HEK293 (cell line): Measurements from ENCODE around the gene B4GALT3.

Experiments
- CTCF ChIA-PET: fragments of 350-600 bp; formaldehyde crosslinking; extraction: SDS; loops from one replicate; lab custom pipeline; 2021; ENCODE audit warnings: antibody characterized with exemption; lab: Yijun Ruan, JAX
- POLR2A ChIA-PET: fragments of 300-600 bp; formaldehyde crosslinking; extraction: SDS; loops from one replicate; lab custom pipeline; 2020; ENCODE audit warnings: antibody characterized with exemption, inconsistent platforms; lab: Yijun Ruan, JAX
- H3K27ac ChIP-seq: fragments of 200-500 bp; sonication (Bioruptor generic); 2 replicates; pipeline ENCODE4 v1.5.1; 2014; ENCODE audit warnings: low read depth, low read length, control low read depth, inconsistent platforms; ENCODE audit errors: extremely low read depth
- H3K36me3 ChIP-seq, 2 experiments: fragments of 200-500 bp in 1 of 2; sonication (Bioruptor generic) in 1 of 2; 1 replicate in 1 of 2; 2 replicates in 1 of 2; pipeline ENCODE4 v1.5.1; 2014 to 2017; ENCODE audit warnings: inconsistent platforms in 2 of 2, low read length in 2 of 2; ENCODE audit not compliant: control insufficient read depth in 2 of 2, insufficient read depth in 1 of 2
- H3K4me1 ChIP-seq: fragments of 200-500 bp; sonication (Bioruptor generic); 2 replicates; pipeline ENCODE4 v1.5.1; 2014; ENCODE audit warnings: mild to moderate bottlenecking, low read length, inconsistent platforms; ENCODE audit not compliant: control insufficient read depth, insufficient read depth
- H3K4me3 ChIP-seq: 2 replicates; pipeline ENCODE4 v1.5.1; 2011; ENCODE audit warnings: low read depth, mild to moderate bottlenecking, control low read depth, low read length, moderate library complexity
- H3K9me3 ChIP-seq: fragments of 200-500 bp; sonication (Bioruptor generic); 2 replicates; pipeline ENCODE4 v1.5.1; 2014; ENCODE audit warnings: low read depth, low read length, inconsistent platforms; ENCODE audit not compliant: control insufficient read depth, insufficient read depth
- BCL6B ChIP-seq: fragments of 450-650 bp; formaldehyde crosslinking; IDR thresholded peaks from 2 replicates; pipeline ENCODE4 v1.5.1; 2017; ENCODE audit warnings: missing biosample characterization, missing genetic modification characterization
- CTCF ChIP-seq: fragments of 450-650 bp; formaldehyde crosslinking; IDR thresholded peaks from 2 replicates; pipeline ENCODE4 v1.5.1; 2016; ENCODE audit warnings: missing biosample characterization, missing genetic modification characterization
- ELK4 ChIP-seq: IDR thresholded peaks from 2 replicates; pipeline ENCODE4 v1.6.1; 2011; ENCODE audit warnings: mild to moderate bottlenecking, low read depth, low read length, borderline replicate concordance
- KLF8 ChIP-seq: fragments of 450-650 bp; formaldehyde crosslinking; IDR thresholded peaks from 2 replicates; pipeline ENCODE4 v1.5.1; 2016; ENCODE audit warnings: missing biosample characterization, missing genetic modification characterization
- PRDM10 ChIP-seq: fragments of 450-650 bp; formaldehyde crosslinking; IDR thresholded peaks from 2 replicates; pipeline ENCODE4 v1.5.1; 2016; ENCODE audit warnings: missing biosample characterization, missing genetic modification characterization
- SETDB1 ChIP-seq: IDR thresholded peaks from one replicate; pipeline ENCODE4 v1.6.1; 2017; ENCODE audit warnings: mild to moderate bottlenecking, low read length, moderate library complexity, mixed read lengths; ENCODE audit not compliant: insufficient read length
- YY1 ChIP-seq: fragments of 450-650 bp; formaldehyde crosslinking; IDR thresholded peaks from 2 replicates; pipeline ENCODE4 v1.5.1; 2018; ENCODE audit warnings: missing biosample characterization, missing genetic modification characterization
- ZBTB21 ChIP-seq: fragments of 450-650 bp; formaldehyde crosslinking; IDR thresholded peaks from 2 replicates; pipeline ENCODE4 v1.5.1; 2017; ENCODE audit warnings: missing biosample characterization, missing genetic modification characterization
- ZBTB26 ChIP-seq: fragments of 450-650 bp; formaldehyde crosslinking; optimal IDR thresholded peaks from 2 replicates; pipeline ENCODE3; 2016; ENCODE audit warnings: missing biosample characterization, mild to moderate bottlenecking, missing genetic modification characterization
- ZEB2 ChIP-seq: fragments of 450-650 bp; formaldehyde crosslinking; IDR thresholded peaks from 2 replicates; pipeline ENCODE4 v1.5.1; 2016; ENCODE audit warnings: missing biosample characterization, missing genetic modification characterization
- ZFP3 ChIP-seq: fragments of 450-650 bp; formaldehyde crosslinking; IDR thresholded peaks from 2 replicates; pipeline ENCODE4 v1.5.1; 2016; ENCODE audit warnings: low read depth, missing biosample characterization, missing genetic modification characterization
- ZNF114 ChIP-seq: fragments of 450-650 bp; formaldehyde crosslinking; IDR thresholded peaks from 2 replicates; pipeline ENCODE4 v1.5.0; 2017; ENCODE audit warnings: missing biosample characterization, missing genetic modification characterization
- ZNF132 ChIP-seq: fragments of 450-650 bp; formaldehyde crosslinking; IDR thresholded peaks from 2 replicates; pipeline ENCODE4 v1.5.1; 2017; ENCODE audit warnings: missing biosample characterization, missing genetic modification characterization, borderline replicate concordance
- ZNF214 ChIP-seq: fragments of 450-650 bp; formaldehyde crosslinking; IDR thresholded peaks from 2 replicates; pipeline ENCODE4 v1.5.1; 2017; ENCODE audit warnings: missing biosample characterization, mild to moderate bottlenecking, missing genetic modification characterization, borderline replicate concordance
- ZNF223 ChIP-seq: fragments of 450-650 bp; formaldehyde crosslinking; IDR thresholded peaks from 2 replicates; pipeline ENCODE4 v1.5.1; 2016; ENCODE audit warnings: missing biosample characterization, missing genetic modification characterization
- ZNF239 ChIP-seq: fragments of 450-650 bp; formaldehyde crosslinking; IDR thresholded peaks from 2 replicates; pipeline ENCODE4 v1.5.1; 2016; ENCODE audit warnings: missing biosample characterization, missing genetic modification characterization
- ZNF248 ChIP-seq: fragments of 450-650 bp; formaldehyde crosslinking; IDR thresholded peaks from 2 replicates; pipeline ENCODE4 v1.5.1; 2017; ENCODE audit warnings: missing biosample characterization, missing genetic modification characterization
- ZNF26 ChIP-seq: fragments of 450-650 bp; formaldehyde crosslinking; IDR thresholded peaks from 2 replicates; pipeline ENCODE4 v1.5.1; 2016; ENCODE audit warnings: missing biosample characterization, missing genetic modification characterization
- ZNF311 ChIP-seq: fragments of 450-650 bp; formaldehyde crosslinking; IDR thresholded peaks from 2 replicates; pipeline ENCODE4 v1.5.1; 2017; ENCODE audit warnings: missing biosample characterization, missing genetic modification characterization, borderline replicate concordance
- ZNF391 ChIP-seq: fragments of 450-650 bp; formaldehyde crosslinking; IDR thresholded peaks from 2 replicates; pipeline ENCODE4 v1.5.1; 2016; ENCODE audit warnings: low read depth, missing biosample characterization, missing genetic modification characterization, borderline replicate concordance
- ZNF423 ChIP-seq: fragments of 450-650 bp; formaldehyde crosslinking; IDR thresholded peaks from 2 replicates; pipeline ENCODE4 v1.5.1; 2016; ENCODE audit warnings: missing biosample characterization, missing genetic modification characterization
- ZNF426 ChIP-seq: fragments of 450-650 bp; formaldehyde crosslinking; IDR thresholded peaks from 2 replicates; pipeline ENCODE4 v1.5.1; 2017; ENCODE audit warnings: missing biosample characterization, missing genetic modification characterization, mild to moderate bottlenecking, inconsistent platforms, moderate library complexity
- ZNF473 ChIP-seq: fragments of 450-650 bp; formaldehyde crosslinking; IDR thresholded peaks from 2 replicates; pipeline ENCODE4 v1.5.1; 2017; ENCODE audit warnings: missing biosample characterization, missing genetic modification characterization
- ZNF621 ChIP-seq: fragments of 450-650 bp; formaldehyde crosslinking; IDR thresholded peaks from 2 replicates; pipeline ENCODE4 v1.5.1; 2017; ENCODE audit warnings: missing biosample characterization, missing genetic modification characterization
- ZNF624 ChIP-seq: fragments of 450-650 bp; formaldehyde crosslinking; IDR thresholded peaks from 2 replicates; pipeline ENCODE4 v1.5.1; 2017; ENCODE audit warnings: missing biosample characterization, missing genetic modification characterization
- ZNF626 ChIP-seq: fragments of 450-650 bp; sonication (Bioruptor Pico); formaldehyde crosslinking; IDR thresholded peaks from 2 replicates; pipeline ENCODE4 v1.5.1; 2018; ENCODE audit warnings: missing biosample characterization, missing genetic modification characterization, inconsistent platforms
- ZNF658 ChIP-seq: fragments of 450-650 bp; formaldehyde crosslinking; IDR thresholded peaks from 2 replicates; pipeline ENCODE4; 2016; ENCODE audit warnings: missing biosample characterization, missing genetic modification characterization
- ZSCAN30 ChIP-seq: fragments of 450-650 bp; IDR thresholded peaks from 2 replicates; pipeline ENCODE4 v1.5.1; 2018; ENCODE audit warnings: missing biosample characterization, mild to moderate bottlenecking, missing genetic modification characterization, moderate library complexity

Gene B4GALT3

GRCh38 chr1:161214369-161214768 is 37.1 kb upstream of the B4GALT3 start:
- ChIA-PET CTCF (no interaction called here), POLR2A (no interaction called here)

DNA sequence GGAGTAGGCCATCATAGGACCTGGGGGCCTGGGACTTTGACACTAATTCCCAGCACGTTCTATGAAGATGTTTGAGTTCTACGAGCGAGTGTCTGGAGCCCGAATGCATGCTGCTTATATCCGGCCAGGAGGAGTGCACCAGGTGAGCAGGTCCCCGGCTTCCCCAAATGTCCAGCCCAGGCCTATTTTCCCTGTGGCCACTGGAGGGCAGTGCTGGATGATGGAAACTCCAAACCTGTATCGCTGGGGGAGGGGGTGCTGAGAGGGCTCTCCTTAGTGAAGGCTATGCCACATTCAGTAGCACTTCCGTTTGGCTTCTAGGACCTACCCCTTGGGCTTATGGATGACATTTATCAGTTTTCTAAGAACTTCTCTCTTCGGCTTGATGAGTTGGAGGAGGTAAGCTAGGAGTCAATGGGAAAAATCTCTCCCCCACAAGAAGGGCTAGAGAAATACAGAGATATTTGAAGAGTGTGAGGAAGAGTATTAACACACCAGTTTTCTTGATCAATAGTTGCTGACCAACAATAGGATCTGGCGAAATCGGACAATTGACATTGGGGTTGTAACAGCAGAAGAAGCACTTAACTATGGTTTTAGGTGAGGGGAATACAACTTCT is 32.6 kb upstream of the B4GALT3 start:
- Histone ChIP-seq H3K4me3 (no peak overlapping the region), H3K27ac (no peak overlapping the region), H3K36me3 (peaks cover 48 to 90% of the 10 kb centered on the region in 2 experiments), H3K4me1 (no peaks in the 10 kb centered on the region), H3K9me3 (no peaks in the 10 kb centered on the region)
- ChIA-PET CTCF (interaction anchor here (0.6 to 6.8 kb wide), 16 partner anchors 7 to 987 kb away, joined by 3 to 82 read pairs (median 6); partner anchors contain the start of genes APOA2 and TOMM40L), POLR2A (no interaction called here)
- no peak for TF ChIP-seq ZBTB21 (tag by site-specific recombination)
- no peak for TF ChIP-seq SETDB1
- no peak for TF ChIP-seq ZNF473
- peak; percentile 68; the same call in 1 of the 2 replicates for TF ChIP-seq ZSCAN30 (tag by site-specific recombination)
- no peak for TF ChIP-seq ZNF658 (tag by site-specific recombination)
- no peak for TF ChIP-seq ZNF423 (tag by site-specific recombination)
- no peak for TF ChIP-seq ZBTB26 (tag by site-specific recombination)
- TF ChIP-seq ZFP3 (tag by site-specific recombination), result no peak
- no peak for TF ChIP-seq ELK4
- no peak for TF ChIP-seq ZNF426 (tag by site-specific recombination)
- TF ChIP-seq BCL6B (tag by site-specific recombination), result no peak
- no peak for TF ChIP-seq ZNF624
- no peak for TF ChIP-seq ZNF114 (tag by site-specific recombination)
- 0 out of 2 replicates have a peak, but pooled peaks have one; percentile 12 for TF ChIP-seq PRDM10
- TF ChIP-seq CTCF (tag by site-specific recombination), result peak; percentile 83
- no peak for TF ChIP-seq ZNF248
- TF ChIP-seq ZNF132, result no peak
- TF ChIP-seq ZNF626 (tag by site-specific recombination), result no peak

More at GRCh38 chr1:161214369-161214768, 37.1 kb upstream of the B4GALT3 start:
- H3K27ac ChIP-seq, result no peak overlapping the region
- H3K4me3 ChIP-seq, result no peak overlapping the region
- peaks cover 35 to 57% of the 10 kb centered on the region in 2 experiments for H3K36me3 ChIP-seq
- no peaks in the 10 kb centered on the region for H3K9me3 ChIP-seq
- H3K4me1 ChIP-seq, result no peaks in the 10 kb centered on the region
- TF ChIP-seq ZNF223 (tag by site-specific recombination), result no peak
- TF ChIP-seq ZNF214 (tag by site-specific recombination), result no peak
- no peak for TF ChIP-seq ZEB2 (tag by site-specific recombination)
- no peak for TF ChIP-seq ZNF391 (tag by site-specific recombination)
- TF ChIP-seq ZNF621 (tag by site-specific recombination), result no peak
- no peak for TF ChIP-seq ZNF311 (tag by site-specific recombination)
- TF ChIP-seq ZNF239 (tag by site-specific recombination), result no peak
- no peak for TF ChIP-seq YY1
- TF ChIP-seq ZNF26 (tag by site-specific recombination), result no peak
- TF ChIP-seq KLF8, result no peak
- TF ChIP-seq ZNF624, result no peak
